Hepatocyte (in vitro differentiated cells): ENCODE data around the gene AIF1. TPM values are rescaled to one million over a fixed set of nuclear protein-coding genes. Genes with fewer than 3 reads are reported as not detected.

Source experiments
- DNase-seq: peaks from one replicate; pipeline ENCODE4 v3.0.0-alpha.2; 2016; ENCODE audit warnings: low spot score
- H2AFZ ChIP-seq: fragments of 200-600 bp; sonication (generic); 2 replicates; pipeline ENCODE4 v1.6.0; 2016; ENCODE audit warnings: antibody characterized with exemption, mild to moderate bottlenecking
- H3K27ac ChIP-seq: fragments of 200-600 bp; sonication (generic); 2 replicates; pipeline ENCODE4 v1.5.1; 2016; ENCODE audit warnings: mild to moderate bottlenecking
- H3K27me3 ChIP-seq: fragments of 200-600 bp; sonication (generic); 2 replicates; pipeline ENCODE4 v1.6.1; 2016
- H3K36me3 ChIP-seq: fragments of 200-600 bp; sonication (generic); replicated peaks from 2 replicates; pipeline ENCODE4 v1.5.1; 2016; ENCODE audit warnings: low read depth; ENCODE audit not compliant: insufficient read depth
- H3K4me1 ChIP-seq: fragments of 200-600 bp; sonication (generic); 2 replicates; pipeline ENCODE4 v1.5.1; 2016; ENCODE audit warnings: mild to moderate bottlenecking, moderate library complexity; ENCODE audit not compliant: insufficient read depth
- H3K4me2 ChIP-seq: fragments of 200-600 bp; sonication (generic); 2 replicates; pipeline ENCODE4 v1.6.0; 2016
- H3K4me3 ChIP-seq: fragments of 200-600 bp; sonication (generic); 2 replicates; pipeline ENCODE4 v1.5.1; 2016; ENCODE audit warnings: mild to moderate bottlenecking
- H3K79me2 ChIP-seq: fragments of 200-600 bp; sonication (generic); 2 replicates; pipeline ENCODE4 v1.6.0; 2017; ENCODE audit warnings: mild to moderate bottlenecking
- H3K9me2 ChIP-seq: fragments of 200-600 bp; sonication (generic); replicated peaks from 2 replicates; pipeline ENCODE4 v1.6.0; 2017; ENCODE audit warnings: mild to moderate bottlenecking; ENCODE audit not compliant: insufficient read depth
- H3K9me3 ChIP-seq: fragments of 200-600 bp; sonication (generic); 2 replicates; pipeline ENCODE4 v1.5.1; 2016; ENCODE audit warnings: low read depth, mild to moderate bottlenecking
- H4K20me1 ChIP-seq: fragments of 200-600 bp; sonication (generic); 2 replicates; pipeline ENCODE4 v1.6.0; 2016; ENCODE audit warnings: mild to moderate bottlenecking; ENCODE audit not compliant: insufficient read depth, poor library complexity, severe bottlenecking
- EZH2 ChIP-seq: fragments of 200-600 bp; sonication (generic); IDR thresholded peaks from 2 replicates; pipeline ENCODE4 v1.6.1; 2016; ENCODE audit warnings: antibody characterized with exemption, mild to moderate bottlenecking, borderline replicate concordance
- EZH2phosphoT487 ChIP-seq: fragments of 200-600 bp; sonication (generic); IDR thresholded peaks from one replicate; pipeline ENCODE4 v1.6.1; 2018; ENCODE audit warnings: antibody characterized with exemption, mild to moderate bottlenecking, low read depth, moderate library complexity; ENCODE audit not compliant: unreplicated experiment, severe bottlenecking
- WGBS: methylation state at CpG from one replicate; pipeline ENCODE4 v1.1.6; 2016; ENCODE audit warnings: low lambda C conversion rate; ENCODE audit errors: missing lambda C conversion rate; 5-methylcytosine and 5-hydroxymethylcytosine counted together
- polyA plus RNA-seq: library from polyadenylated mRNA; unstranded; fragments of >200 nt; fragmentation: Nextera tagmentation; extraction: Ambion mirVana; gene quantifications from 2 replicates; pipeline ENCODE4 v1.2.1, GENCODE V29; 2016
- total RNA-seq: library from RNA; depleted of rRNA; stranded (reverse); fragments of >200 nt; gene quantifications from 2 replicates; pipeline ENCODE4 v1.2.3, GENCODE V29; 2014
- TF ChIP-seq, protein P1 (sequence below): fragments of 200-600 bp; sonication (generic); IDR thresholded peaks from 2 replicates; pipeline ENCODE4 v1.5.1; 2016; ENCODE audit warnings: antibody characterized with exemption, mild to moderate bottlenecking; ENCODE audit not compliant: poor library complexity

The AIF1 gene
- total and polyA plus RNA-seq, 2 experiments from 2014 or later: 4.6 to 7.2 TPM

- TF ChIP-seq EZH2phosphoT487 (no peak), EZH2 (no peak)
- TF ChIP-seq, protein P1, sequence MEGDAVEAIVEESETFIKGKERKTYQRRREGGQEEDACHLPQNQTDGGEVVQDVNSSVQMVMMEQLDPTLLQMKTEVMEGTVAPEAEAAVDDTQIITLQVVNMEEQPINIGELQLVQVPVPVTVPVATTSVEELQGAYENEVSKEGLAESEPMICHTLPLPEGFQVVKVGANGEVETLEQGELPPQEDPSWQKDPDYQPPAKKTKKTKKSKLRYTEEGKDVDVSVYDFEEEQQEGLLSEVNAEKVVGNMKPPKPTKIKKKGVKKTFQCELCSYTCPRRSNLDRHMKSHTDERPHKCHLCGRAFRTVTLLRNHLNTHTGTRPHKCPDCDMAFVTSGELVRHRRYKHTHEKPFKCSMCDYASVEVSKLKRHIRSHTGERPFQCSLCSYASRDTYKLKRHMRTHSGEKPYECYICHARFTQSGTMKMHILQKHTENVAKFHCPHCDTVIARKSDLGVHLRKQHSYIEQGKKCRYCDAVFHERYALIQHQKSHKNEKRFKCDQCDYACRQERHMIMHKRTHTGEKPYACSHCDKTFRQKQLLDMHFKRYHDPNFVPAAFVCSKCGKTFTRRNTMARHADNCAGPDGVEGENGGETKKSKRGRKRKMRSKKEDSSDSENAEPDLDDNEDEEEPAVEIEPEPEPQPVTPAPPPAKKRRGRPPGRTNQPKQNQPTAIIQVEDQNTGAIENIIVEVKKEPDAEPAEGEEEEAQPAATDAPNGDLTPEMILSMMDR: no peak
- Histone ChIP-seq H3K9me2 (no peaks in the 10 kb centered on the region), H3K27me3 (no peaks in the 10 kb centered on the region), H3K27ac (no peak overlapping the region), H4K20me1 (peaks cover 6% of the 10 kb centered on the region), H3K4me2 (no peak overlapping the region), H3K79me2 (peaks cover 12% of the 10 kb centered on the region), H3K4me3 (no peak overlapping the region), H3K36me3 (no peaks in the 10 kb centered on the region), H3K4me1 (peaks cover 11% of the 10 kb centered on the region), H3K9me3 (no peaks in the 10 kb centered on the region), H2AFZ (no peak overlapping the region)
- 88% methylated on average over 2 of the region's 2 CpGs for WGBS
- DNase-seq: no peak
Measured at GRCh38 chr6:31617010-31617409, 2.0 kb downstream of the AIF1 start.

DNA sequence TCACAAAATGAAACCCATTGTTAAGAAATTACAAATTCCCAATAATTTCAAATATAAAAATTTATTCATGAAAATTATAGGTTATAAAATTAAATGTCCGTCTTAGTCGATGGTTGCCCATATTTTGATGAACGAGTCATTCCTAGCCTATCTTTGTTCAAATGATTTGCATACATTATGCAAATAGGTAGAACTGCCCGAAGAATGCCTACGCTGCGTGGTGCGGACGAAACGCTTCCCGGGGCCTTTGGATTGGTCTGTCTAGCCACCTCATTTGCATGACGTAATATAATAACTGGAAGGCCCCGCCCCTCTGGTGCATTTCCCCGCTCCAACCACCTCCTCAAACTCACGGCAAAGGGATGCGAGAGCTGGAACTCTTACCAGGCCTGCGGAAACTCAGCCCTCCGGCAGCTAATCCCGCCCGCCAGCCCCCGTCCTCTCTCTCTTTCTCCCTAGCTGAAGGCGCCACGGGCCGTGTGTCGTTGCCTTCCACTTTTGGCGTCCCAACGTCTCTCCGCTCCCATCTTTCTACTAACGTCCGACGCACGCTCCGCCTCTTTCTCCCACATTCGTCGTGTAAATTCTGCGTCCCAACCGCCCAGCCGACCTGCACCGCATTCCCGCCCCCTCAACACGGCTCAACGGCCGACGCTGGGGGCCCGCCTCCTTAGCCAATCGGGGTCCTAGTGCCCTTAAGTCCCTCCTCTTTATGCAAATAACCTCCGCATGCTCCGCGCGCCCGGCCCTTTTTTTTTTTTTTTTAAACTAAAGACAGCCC is 5.0 kb downstream of the AIF1 start:
- H3K9me3 ChIP-seq: no peaks in the 10 kb centered on the region
- no peaks in the 10 kb centered on the region for H3K27me3 ChIP-seq
- 1% methylated on average over 47 of the region's 50 CpGs for WGBS
- DNase-seq: peak; percentile 99
- no peaks in the 10 kb centered on the region for H3K9me2 ChIP-seq
- peaks cover 26% of the 10 kb centered on the region for H4K20me1 ChIP-seq
- H3K4me3 ChIP-seq: peak overlapping the region; percentile 5
- peak overlapping the region; percentile 37 for H2AFZ ChIP-seq
- H3K36me3 ChIP-seq: no peaks in the 10 kb centered on the region
- H3K4me2 ChIP-seq: peak overlapping the region; percentile 69
- TF ChIP-seq, protein P1: no peak
- TF ChIP-seq EZH2phosphoT487 (no peak), EZH2 (no peak)
- peak overlapping the region; percentile 90 for H3K27ac ChIP-seq
- peaks cover 15% of the 10 kb centered on the region for H3K4me1 ChIP-seq
- peaks cover 38% of the 10 kb centered on the region for H3K79me2 ChIP-seq

- no peaks in the 10 kb centered on the region for H3K9me2 ChIP-seq
- peak within 1 kb of the TSS; percentile 91 for H3K4me2 ChIP-seq
- no peaks in the 10 kb centered on the region for H3K27me3 ChIP-seq
- peak within 1 kb of the TSS; percentile 95 for H3K27ac ChIP-seq
- DNase-seq: peak; percentile 98
- WGBS: 0% methylated on average over 16 of the region's 67 CpGs
- H2AFZ ChIP-seq: peak within 1 kb of the TSS; percentile 43
- peaks cover 8% of the 10 kb centered on the region for H3K4me1 ChIP-seq
- no peaks in the 10 kb centered on the region for H3K36me3 ChIP-seq
- TF ChIP-seq EZH2 (no peak), EZH2phosphoT487 (no peak)
- TF ChIP-seq, protein P1: no peak
- H3K4me3 ChIP-seq: peak within 1 kb of the TSS; percentile 51
- H4K20me1 ChIP-seq: peaks cover 26% of the 10 kb centered on the region
- H3K79me2 ChIP-seq: peaks cover 46% of the 10 kb centered on the region
- H3K9me3 ChIP-seq: no peaks in the 10 kb centered on the region
Measured at GRCh38 chr6:31620586-31621319, 5.7 kb downstream of the AIF1 start, which contains the start of gene PRRC2A. TSS of gene PRRC2A (plus strand) at chr6:31620715. CDS start at chr6:31622790, 2,075 bp downstream.
